Panc1 (cell line): ENCODE results near the gene SPATS2L. TPM values are rescaled to one million over a fixed set of nuclear protein-coding genes. Genes with fewer than 3 reads are reported as not detected.
A peak's percentile ranks its signal among the peaks of the same experiment; 100 is the strongest.

ENCODE experiments used
- ATAC-seq: fragments of 200-7000 bp; cut with Tn5 transposase; 2 replicates; pipeline ENCODE4 v1.9.1; 2020; ENCODE audit warnings: mild to moderate bottlenecking, moderate library complexity
- BruUV-seq: library from RNA; stranded (reverse); fragments of 400-500 nt; replicated peaks from 2 replicates; lab custom pipeline; 2021; lab: Mats Ljungman, UMichigan
- CTCF ChIA-PET: fragments of 300-600 bp; sonication (Branson Sonifier 250); formaldehyde crosslinking; loops from one replicate; lab custom pipeline; 2022; ENCODE audit warnings: antibody characterized with exemption; lab: Charles Lee
- POLR2A ChIA-PET: fragments of 300-600 bp; sonication (Branson Sonifier 250); formaldehyde crosslinking; loops from one replicate; lab custom pipeline; 2022; ENCODE audit warnings: antibody characterized with exemption; lab: Charles Lee
- DNase-seq: peaks from one replicate; pipeline ENCODE4 v3.0.0-alpha.2; 2010; ENCODE audit warnings: low read depth, low spot score
- H3K27ac ChIP-seq: 2 replicates; pipeline ENCODE4 v1.5.1; 2011; ENCODE audit warnings: mild to moderate bottlenecking, low read length, inconsistent platforms
- H3K27me3 ChIP-seq: fragments of 200-500 bp; sonication (Bioruptor generic); 2 replicates; pipeline ENCODE4 v1.6.0; 2014; ENCODE audit warnings: low read length, inconsistent platforms; ENCODE audit not compliant: control insufficient read depth, insufficient read depth
- H3K36me3 ChIP-seq: fragments of 200-500 bp; sonication (Bioruptor generic); 2 replicates; pipeline ENCODE4 v1.5.1; 2014; ENCODE audit warnings: inconsistent platforms, mild to moderate bottlenecking, low read length, moderate library complexity; ENCODE audit not compliant: control insufficient read depth, insufficient read depth
- H3K4me1 ChIP-seq: 2 replicates; pipeline ENCODE4 v1.5.1; 2011; ENCODE audit warnings: inconsistent platforms, mild to moderate bottlenecking, low read length, moderate library complexity; ENCODE audit not compliant: control insufficient read depth, insufficient read depth
- H3K4me3 ChIP-seq, 2 experiments: 2 replicates each; pipeline ENCODE4 v1.5.1; 2011 to 2012; ENCODE audit warnings: low read depth in 2 of 2, low read length in 2 of 2, mild to moderate bottlenecking in 2 of 2, inconsistent platforms in 1 of 2, moderate library complexity in 1 of 2
- H3K9me3 ChIP-seq: fragments of 200-500 bp; sonication (Bioruptor generic); 2 replicates; pipeline ENCODE4 v1.5.1; 2014; ENCODE audit warnings: low read depth, mild to moderate bottlenecking, inconsistent platforms, low read length, moderate library complexity; ENCODE audit not compliant: control insufficient read depth, insufficient read depth
- POLR2AphosphoS5 ChIP-seq: IDR thresholded peaks from 2 replicates; pipeline ENCODE4 v1.6.1; 2012; ENCODE audit warnings: mild to moderate bottlenecking, low read depth, low read length, moderate library complexity
- REST ChIP-seq, 2 experiments: IDR thresholded peaks; 2 replicates each; pipeline ENCODE4 v1.6.1; 2011 to 2012; ENCODE audit warnings: low read depth in 2 of 2, control low read depth in 1 of 2, low read length in 1 of 2, mild to moderate bottlenecking in 1 of 2, moderate library complexity in 1 of 2; ENCODE audit not compliant: insufficient read depth in 1 of 2
- SIN3A ChIP-seq: IDR thresholded peaks from 2 replicates; pipeline ENCODE4 v1.6.1; 2012; ENCODE audit warnings: low read depth, mild to moderate bottlenecking, low read length, moderate library complexity, borderline replicate concordance; ENCODE audit not compliant: insufficient read depth
- TCF7L2 ChIP-seq: IDR thresholded peaks from 2 replicates; pipeline ENCODE4 v1.6.1; 2011; ENCODE audit warnings: mild to moderate bottlenecking, low read depth, low read length, inconsistent platforms
- in situ Hi-C: cut with HindIII; loops from 2 replicates; pipeline ENCODE4 v1.10.0; 2016; ENCODE audit warnings: low sequenced_read_pairs, low pct_unique_long_range_greater_than_20kb
- intact Hi-C: fragments of 100-400 bp; cut with micrococcal nuclease; formaldehyde crosslinking; loops from one replicate; pipeline ENCODE4 v1.10.0; 2022; ENCODE audit not compliant: unreplicated experiment
- total RNA-seq: library from RNA; stranded (reverse); gene quantifications from one replicate; pipeline ENCODE4 v1.2.1, GENCODE V29; 2021; ENCODE audit not compliant: unreplicated experiment
- TF ChIP-seq, protein P1 (sequence below): fragments of 450-650 bp; IDR thresholded peaks from 2 replicates; pipeline ENCODE4 v1.5.1; 2017; ENCODE audit warnings: mild to moderate bottlenecking

The SPATS2L gene
- total RNA-seq, 1 experiment from 2014 or later, result 282 TPM

DNA sequence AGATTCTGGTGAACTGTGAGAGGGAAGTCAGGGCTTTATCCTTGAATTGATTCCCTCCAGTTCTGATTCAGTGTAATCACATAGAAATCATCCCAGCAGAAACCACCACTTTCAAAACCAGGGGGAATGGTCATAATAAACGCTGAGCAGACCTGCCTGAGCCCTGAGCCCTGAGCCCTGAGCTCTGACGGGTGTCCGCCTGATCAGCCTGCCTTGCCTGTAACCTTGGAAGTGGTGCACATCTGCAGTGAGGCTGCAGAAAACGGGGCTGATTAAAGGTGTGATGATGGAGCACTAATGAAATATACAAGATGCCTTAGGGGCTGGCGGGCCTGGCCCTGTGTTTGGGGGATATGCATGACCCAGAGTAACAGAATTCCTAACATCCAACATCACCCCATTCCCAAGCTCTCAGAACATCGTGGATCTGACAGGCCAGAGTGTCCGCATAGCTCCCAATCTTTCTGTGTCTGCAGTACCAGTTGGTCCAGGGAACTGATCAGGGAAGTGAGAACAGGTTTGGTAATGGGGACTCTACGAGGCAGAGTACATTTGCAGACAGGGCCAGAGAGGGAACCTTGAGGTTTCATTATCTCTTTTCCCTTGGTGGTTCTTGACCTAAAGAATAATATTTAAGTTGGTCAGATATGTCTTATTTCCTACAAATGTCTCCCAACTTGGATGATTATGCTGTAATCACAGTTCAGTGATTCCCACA lies 165.6 kb downstream of the SPATS2L start:
- no peaks in the 10 kb centered on the region for H3K9me3 ChIP-seq
- intact Hi-C loops, result no loop called here

DNA sequence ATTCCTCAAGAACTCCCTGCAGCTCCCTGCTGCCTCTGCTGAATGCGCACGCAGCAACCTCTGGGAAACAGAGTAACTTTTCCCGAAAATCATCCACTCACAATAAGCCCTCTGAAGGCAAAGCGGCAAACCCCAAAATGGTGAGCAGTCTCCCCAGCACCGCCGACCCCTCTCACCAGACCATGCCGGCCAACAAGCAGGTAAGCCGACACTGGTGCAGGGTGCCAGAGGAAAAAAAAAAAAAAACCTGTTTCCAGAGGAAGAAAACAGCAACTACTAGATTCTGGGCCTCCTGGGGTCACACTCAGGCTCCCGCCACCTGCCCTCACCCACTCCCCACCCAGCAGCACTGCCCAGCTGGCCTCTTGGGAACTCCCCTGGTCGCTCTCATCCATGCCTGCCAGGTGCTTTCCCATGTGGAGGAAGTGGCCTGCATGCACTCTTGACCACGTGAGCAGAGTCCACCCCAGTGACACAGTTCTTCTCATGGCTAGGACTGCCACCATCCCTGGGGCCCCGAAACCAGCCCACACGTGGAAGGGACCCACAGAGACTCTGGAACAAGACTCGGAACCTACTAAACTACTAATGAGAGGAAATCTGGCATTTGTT lies 166.5 kb downstream of the SPATS2L start:
- TF ChIP-seq TCF7L2 (no peak), POLR2AphosphoS5 (no peak), SIN3A (no peak), REST (IDR thresholded peaks at IDR 0.05; ENCODE audit: insufficient read depth in 1 of 2, low read depth in 2 of 2, low read length in 1 of 2) (no peak)
- TF ChIP-seq, protein P1, sequence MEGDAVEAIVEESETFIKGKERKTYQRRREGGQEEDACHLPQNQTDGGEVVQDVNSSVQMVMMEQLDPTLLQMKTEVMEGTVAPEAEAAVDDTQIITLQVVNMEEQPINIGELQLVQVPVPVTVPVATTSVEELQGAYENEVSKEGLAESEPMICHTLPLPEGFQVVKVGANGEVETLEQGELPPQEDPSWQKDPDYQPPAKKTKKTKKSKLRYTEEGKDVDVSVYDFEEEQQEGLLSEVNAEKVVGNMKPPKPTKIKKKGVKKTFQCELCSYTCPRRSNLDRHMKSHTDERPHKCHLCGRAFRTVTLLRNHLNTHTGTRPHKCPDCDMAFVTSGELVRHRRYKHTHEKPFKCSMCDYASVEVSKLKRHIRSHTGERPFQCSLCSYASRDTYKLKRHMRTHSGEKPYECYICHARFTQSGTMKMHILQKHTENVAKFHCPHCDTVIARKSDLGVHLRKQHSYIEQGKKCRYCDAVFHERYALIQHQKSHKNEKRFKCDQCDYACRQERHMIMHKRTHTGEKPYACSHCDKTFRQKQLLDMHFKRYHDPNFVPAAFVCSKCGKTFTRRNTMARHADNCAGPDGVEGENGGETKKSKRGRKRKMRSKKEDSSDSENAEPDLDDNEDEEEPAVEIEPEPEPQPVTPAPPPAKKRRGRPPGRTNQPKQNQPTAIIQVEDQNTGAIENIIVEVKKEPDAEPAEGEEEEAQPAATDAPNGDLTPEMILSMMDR, result no peak
- in situ Hi-C loops, result no loop called here
- Histone ChIP-seq H3K4me1 (peaks cover 12% of the 10 kb centered on the region; the same call in 1 of the 2 replicates), H3K9me3 (no peaks in the 10 kb centered on the region), H3K4me3 (no peak overlapping the region), H3K27me3 (no peaks in the 10 kb centered on the region), H3K36me3 (peaks cover 31% of the 10 kb centered on the region), H3K27ac (no peak overlapping the region)
- intact Hi-C loops, result no loop called here
- DNase-seq (no peak), ATAC-seq (no peak)
- ChIA-PET POLR2A (interaction anchor here (0.7 kb wide), 1 partner anchor 14 kb away, joined by 7 read pairs; no protein-coding TSS in a partner anchor), CTCF (no interaction called here)
- no TSS peak for BruUV-seq

More for the DNA sequence above, 165.6 kb downstream of the SPATS2L start:
- H3K27ac ChIP-seq, result peak overlapping the region; percentile 56
- peaks cover 36% of the 10 kb centered on the region for H3K36me3 ChIP-seq
- peaks cover 12% of the 10 kb centered on the region; the same call in 1 of the 2 replicates for H3K4me1 ChIP-seq
- ChIA-PET CTCF (interaction anchor here (1.2 kb wide), 1 partner anchor 9 kb away, joined by 3 read pairs; no protein-coding TSS in a partner anchor), POLR2A (no interaction called here)
- TF ChIP-seq, protein P1, result no peak
- TF ChIP-seq POLR2AphosphoS5 (no peak), SIN3A (no peak), TCF7L2 (no peak)
- H3K27me3 ChIP-seq, result no peaks in the 10 kb centered on the region
- ATAC-seq (no peak), DNase-seq (no peak)
- no peak overlapping the region for H3K4me3 ChIP-seq
- in situ Hi-C loops, result no loop called here
- BruUV-seq, result no TSS peak
